ENCODE data around the gene AATF. TPM values are rescaled to one million over a fixed set of nuclear protein-coding genes. Genes with fewer than 3 reads are reported as not detected.

Gene AATF
- polyA plus RNA-seq, 2 of the 4 experiments (the other 2 are of a cell fraction): 51.9 to 120 TPM

GRCh38 chr17:36939052-36939801, 9.5 kb upstream of the AATF start:
- H3K4me3 ChIP-seq: no peak overlapping the region
- no peak for ATAC-seq
- H3K9me3 ChIP-seq: no peaks in the 10 kb centered on the region
- ChIA-PET CTCF (interaction anchor here (1.1 to 2.1 kb wide), 3 partner anchors 10 to 108 kb away, joined by 3 to 5 read pairs (median 4); no protein-coding TSS in a partner anchor), POLR2A (no interaction called here)
- no peak overlapping the region for H3K27ac ChIP-seq
- DNase-seq (ENCODE audit: low read depth in 1 of 2, low spot score in 1 of 2): no peak
- peaks cover 9% of the 10 kb centered on the region for H3K4me1 ChIP-seq
- no peak for FAIRE-seq
- H3K4me2 ChIP-seq: no peak overlapping the region
- TF ChIP-seq TP53 (CRISPR knock-in tag; IDR thresholded peaks at IDR 0.05): no peak
- no peak for TF ChIP-seq JUNB (IDR thresholded peaks at IDR 0.05)
- 90% methylated on average over 43 of the region's 43 CpGs for WGBS (ENCODE audit: missing lambda C conversion rate)

- 83% methylated on average over 21 of the region's 26 CpGs for WGBS (ENCODE audit: missing lambda C conversion rate)
- POLR2A ChIA-PET: no interaction called here
Measured at GRCh38 chr17:36939802-36940312, 8.9 kb upstream of the AATF start.

DNA sequence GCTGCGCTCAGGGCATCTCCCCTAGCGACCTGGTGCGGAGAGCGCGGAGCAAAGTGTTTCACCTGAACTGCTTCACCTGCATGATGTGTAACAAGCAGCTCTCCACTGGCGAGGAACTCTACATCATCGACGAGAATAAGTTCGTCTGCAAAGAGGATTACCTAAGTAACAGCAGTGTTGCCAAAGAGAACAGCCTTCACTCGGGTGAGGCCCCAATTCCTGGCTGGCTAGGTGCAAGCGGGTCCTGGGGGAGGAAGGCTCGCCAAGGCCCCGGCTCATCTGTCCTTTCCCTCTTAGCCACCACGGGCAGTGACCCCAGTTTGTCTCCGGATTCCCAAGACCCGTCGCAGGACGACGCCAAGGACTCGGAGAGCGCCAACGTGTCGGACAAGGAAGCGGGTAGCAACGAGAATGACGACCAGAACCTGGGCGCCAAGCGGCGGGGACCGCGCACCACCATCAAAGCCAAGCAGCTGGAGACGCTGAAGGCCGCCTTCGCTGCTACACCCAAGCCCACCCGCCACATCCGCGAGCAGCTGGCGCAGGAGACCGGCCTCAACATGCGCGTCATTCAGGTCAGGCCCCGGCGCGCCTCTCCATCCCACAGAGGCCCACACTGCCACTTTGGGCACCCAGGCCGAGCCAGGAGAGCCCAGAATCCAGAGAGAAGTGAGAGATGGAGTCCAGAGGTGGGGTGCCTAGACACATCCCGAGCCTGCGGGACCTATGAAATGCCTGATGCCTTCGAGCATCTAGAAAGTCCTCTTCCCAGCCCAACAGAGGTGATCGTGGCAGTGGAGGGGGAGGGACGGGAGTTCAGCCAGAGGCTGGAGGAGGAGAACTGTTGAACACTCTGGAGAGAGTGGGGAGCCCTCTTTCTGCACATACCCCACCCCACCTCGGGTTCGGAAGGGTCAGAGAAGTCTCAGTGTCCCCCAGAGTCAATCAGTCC, 8.2 kb upstream of the AATF start:
- peaks cover 6% of the 10 kb centered on the region for H3K4me1 ChIP-seq
- H3K4me2 ChIP-seq: no peak overlapping the region
- no peaks in the 10 kb centered on the region for H3K9me3 ChIP-seq
- no peak for FAIRE-seq
- ATAC-seq: no peak
- no peak overlapping the region for H3K27ac ChIP-seq
- DNase-seq (ENCODE audit: low read depth in 1 of 2, low spot score in 1 of 2): no peak
- WGBS (ENCODE audit: missing lambda C conversion rate): 90% methylated on average over 49 of the region's 52 CpGs
- CTCF ChIA-PET: interaction anchor here (0.5 to 1.3 kb wide), 2 partner anchors 33 to 75 kb away, joined by 3 read pairs; no protein-coding TSS in a partner anchor
- TF ChIP-seq HMGXB4 (CRISPR knock-in tag; IDR thresholded peaks at IDR 0.05; ENCODE audit: borderline replicate concordance): no peak
- no peak for TF ChIP-seq KDM5A (IDR thresholded peaks at IDR 0.05)
- TF ChIP-seq ZNF302 (CRISPR knock-in tag; IDR thresholded peaks at IDR 0.05): no peak
- POLR2A ChIA-PET: no interaction called here
- H3K4me3 ChIP-seq: no peak overlapping the region

More at GRCh38 chr17:36939802-36940312, 8.9 kb upstream of the AATF start:
- no peak for ATAC-seq
- FAIRE-seq: no peak
- Histone ChIP-seq H3K4me3 (no peak overlapping the region), H3K4me1 (peaks cover 6% of the 10 kb centered on the region), H3K4me2 (no peak overlapping the region), H3K27ac (no peak overlapping the region), H3K9me3 (no peaks in the 10 kb centered on the region)
- DNase-seq (ENCODE audit: low read depth in 1 of 2, low spot score in 1 of 2): no peak
- TF ChIP-seq, protein P1, sequence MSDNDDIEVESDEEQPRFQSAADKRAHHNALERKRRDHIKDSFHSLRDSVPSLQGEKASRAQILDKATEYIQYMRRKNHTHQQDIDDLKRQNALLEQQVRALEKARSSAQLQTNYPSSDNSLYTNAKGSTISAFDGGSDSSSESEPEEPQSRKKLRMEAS (IDR thresholded peaks at IDR 0.05): no peak
- TF ChIP-seq POLR2A (IDR thresholded peaks at IDR 0.05; ENCODE audit: low read length) (no peak), FOSL2 (IDR thresholded peaks at IDR 0.05) (no peak), FOSL2 (CRISPR knock-in tag; IDR thresholded peaks at IDR 0.05) (no peak), KDM5A (IDR thresholded peaks at IDR 0.05) (no peak)
- CTCF ChIA-PET: interaction anchor here (1.1 to 1.3 kb wide), 2 partner anchors 30 to 75 kb away, joined by 3 read pairs; no protein-coding TSS in a partner anchor

DNA sequence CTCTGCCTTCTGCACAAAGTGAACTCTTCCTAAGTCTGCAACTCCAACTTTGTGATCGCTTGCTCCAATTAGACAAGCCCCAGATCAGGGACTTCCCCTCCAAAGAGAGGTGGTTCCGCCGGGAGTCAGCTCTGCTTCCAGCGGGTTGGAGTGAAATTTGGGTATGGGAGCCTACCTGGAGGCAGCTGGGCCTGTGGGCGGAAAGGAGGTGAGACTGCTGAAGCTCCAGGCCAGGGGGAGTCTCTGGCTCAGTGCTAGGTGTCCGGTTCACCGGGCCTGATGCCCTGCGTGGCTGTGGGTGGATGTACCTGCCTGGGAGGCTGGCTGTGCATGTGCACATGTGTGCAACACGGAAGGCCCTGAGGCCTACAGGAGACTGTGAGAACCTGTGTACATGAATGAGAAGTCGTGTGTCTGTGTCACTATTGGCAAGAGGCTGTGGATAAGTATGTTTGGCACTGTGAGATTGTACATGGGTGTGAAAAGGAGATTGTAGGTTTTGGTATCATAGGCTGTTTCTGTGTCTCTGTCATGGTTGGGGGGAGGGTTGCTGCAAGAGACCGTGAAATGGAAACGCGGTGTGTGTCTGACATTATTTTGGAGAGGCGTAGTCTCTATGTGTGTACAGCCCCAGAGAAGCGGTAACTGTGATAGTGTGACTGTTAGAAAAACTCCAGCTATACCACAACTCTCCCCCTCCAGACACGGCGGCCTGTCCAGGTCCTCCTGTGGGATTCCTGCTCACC, 7.3 kb upstream of the AATF start:
- DNase-seq (ENCODE audit: low read depth in 1 of 2, low spot score in 1 of 2) (no peak), FAIRE-seq (no peak), ATAC-seq (no peak)
- Histone ChIP-seq H3K4me3 (no peak overlapping the region), H3K27ac (no peak overlapping the region), H3K4me2 (no peak overlapping the region), H3K4me1 (peaks cover 2% of the 10 kb centered on the region), H3K9me3 (no peaks in the 10 kb centered on the region)
- POLR2A ChIA-PET: no interaction called here
- CTCF ChIA-PET: interaction anchor here (0.5 to 1.3 kb wide), 3 partner anchors 8 to 76 kb away, joined by 3 to 4 read pairs (median 3); no protein-coding TSS in a partner anchor
- 85% methylated on average over 16 of the region's 17 CpGs for WGBS (ENCODE audit: missing lambda C conversion rate)
- TF ChIP-seq MAFK (IDR thresholded peaks at IDR 0.05; ENCODE audit: partially characterized antibody) (no peak), ZSCAN20 (CRISPR knock-in tag; IDR thresholded peaks at IDR 0.05) (no peak), EP300 (IDR thresholded peaks at IDR 0.05) (no peak), POLR2AphosphoS2 (conservative IDR thresholded peaks at IDR 0.05; ENCODE audit: low read length) (no peak), RCOR1 (IDR thresholded peaks at IDR 0.05; ENCODE audit: low read depth, low read length) (no peak), ZC3H11A (IDR thresholded peaks at IDR 0.05) (no peak), TP53 (CRISPR knock-in tag; IDR thresholded peaks at IDR 0.05) (no peak), REST (IDR thresholded peaks at IDR 0.05) (no peak)
- TF ChIP-seq, protein P2, sequence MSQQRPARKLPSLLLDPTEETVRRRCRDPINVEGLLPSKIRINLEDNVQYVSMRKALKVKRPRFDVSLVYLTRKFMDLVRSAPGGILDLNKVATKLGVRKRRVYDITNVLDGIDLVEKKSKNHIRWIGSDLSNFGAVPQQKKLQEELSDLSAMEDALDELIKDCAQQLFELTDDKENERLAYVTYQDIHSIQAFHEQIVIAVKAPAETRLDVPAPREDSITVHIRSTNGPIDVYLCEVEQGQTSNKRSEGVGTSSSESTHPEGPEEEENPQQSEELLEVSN (IDR thresholded peaks at IDR 0.05; ENCODE audit: borderline replicate concordance, low read depth): no peak
- TF ChIP-seq, protein P3, sequence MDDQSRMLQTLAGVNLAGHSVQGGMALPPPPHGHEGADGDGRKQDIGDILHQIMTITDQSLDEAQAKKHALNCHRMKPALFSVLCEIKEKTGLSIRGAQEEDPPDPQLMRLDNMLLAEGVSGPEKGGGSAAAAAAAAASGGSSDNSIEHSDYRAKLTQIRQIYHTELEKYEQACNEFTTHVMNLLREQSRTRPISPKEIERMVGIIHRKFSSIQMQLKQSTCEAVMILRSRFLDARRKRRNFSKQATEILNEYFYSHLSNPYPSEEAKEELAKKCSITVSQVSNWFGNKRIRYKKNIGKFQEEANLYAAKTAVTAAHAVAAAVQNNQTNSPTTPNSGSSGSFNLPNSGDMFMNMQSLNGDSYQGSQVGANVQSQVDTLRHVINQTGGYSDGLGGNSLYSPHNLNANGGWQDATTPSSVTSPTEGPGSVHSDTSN (IDR thresholded peaks at IDR 0.05): no peak
